SK-N-SH (cell line): ENCODE results near the gene LTBP1.

Experiments used
- CHD2 ChIP-seq: fragments of 150-350 bp; IDR thresholded peaks from 2 replicates; pipeline ENCODE4 v1.6.1; 2018; ENCODE audit warnings: low read length; ENCODE audit not compliant: partially characterized antibody
- CTCF ChIP-seq: fragments of 200-600 bp; sonication (generic); IDR thresholded peaks from 2 replicates; pipeline ENCODE4 v1.6.1; 2017; ENCODE audit warnings: antibody characterized with exemption, mild to moderate bottlenecking, moderate library complexity
- EZH2phosphoT487 ChIP-seq: fragments of 200-600 bp; sonication (generic); IDR thresholded peaks from 2 replicates; pipeline ENCODE4 v1.6.1; 2017; ENCODE audit warnings: low read depth, mixed run types, mild to moderate bottlenecking, antibody characterized with exemption, moderate library complexity, borderline replicate concordance
- FOXM1 ChIP-seq: IDR thresholded peaks from 2 replicates; pipeline ENCODE4 v1.4.0; 2012; ENCODE audit warnings: low read depth, mild to moderate bottlenecking
- MEF2A ChIP-seq: IDR thresholded peaks from 2 replicates; pipeline ENCODE4 v1.4.0; 2012; ENCODE audit warnings: low read depth, borderline replicate concordance
- MXI1 ChIP-seq: IDR thresholded peaks from 2 replicates; pipeline ENCODE4 v1.6.1; 2012; ENCODE audit warnings: mild to moderate bottlenecking, low read depth, low read length, improper control_type of control experiment
- RAD21 ChIP-seq: IDR thresholded peaks from 2 replicates; pipeline ENCODE4 v1.6.1; 2012; ENCODE audit warnings: mild to moderate bottlenecking, low read length
- RFX5 ChIP-seq: IDR thresholded peaks from 2 replicates; pipeline ENCODE4 v1.6.1; 2012; ENCODE audit warnings: mild to moderate bottlenecking, improper control_type of control experiment, low read length
- TF ChIP-seq, protein P1 (sequence below): fragments of 150-350 bp; IDR thresholded peaks from 2 replicates; pipeline ENCODE4 v1.6.1; 2017; ENCODE audit warnings: antibody characterized with exemption, low read length, low read depth, borderline replicate concordance
- TF ChIP-seq, protein P2 (sequence below): IDR thresholded peaks from 2 replicates; pipeline ENCODE4 v1.4.0; 2012; ENCODE audit warnings: low read depth

DNA sequence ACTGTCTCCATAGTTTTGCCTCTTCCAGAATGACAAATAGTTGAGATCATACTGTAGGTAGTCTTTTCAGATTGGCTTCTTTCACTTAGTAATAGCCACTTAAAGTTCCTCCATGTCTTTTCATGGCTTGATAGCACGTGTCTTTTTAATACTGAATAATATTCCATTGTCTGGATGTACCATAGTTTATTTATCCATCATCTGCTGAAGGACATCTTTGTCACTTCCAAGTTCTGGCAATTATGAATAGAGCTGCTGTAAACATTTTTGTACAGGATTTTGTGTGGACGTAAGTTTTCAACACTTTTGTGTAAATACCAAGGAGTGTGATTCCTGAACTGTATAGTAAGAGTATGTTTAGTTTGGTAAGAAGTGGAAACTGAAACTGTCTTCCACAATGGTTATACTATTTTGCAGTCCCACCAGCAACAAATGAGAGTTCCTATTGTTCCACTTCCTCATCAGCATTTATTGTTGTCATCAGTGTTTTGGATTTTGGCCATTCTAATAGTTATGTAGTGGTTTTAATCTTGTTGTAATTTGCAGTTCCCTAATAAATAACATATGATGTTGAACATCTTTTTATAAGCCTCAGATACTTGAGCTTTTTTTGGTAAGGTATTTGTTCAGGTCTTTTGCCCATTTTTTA lies 18.9 kb downstream of the LTBP1 start:
- TF ChIP-seq CHD2 (no peak), CTCF (no peak), RAD21 (no peak), FOXM1 (no peak), RFX5 (no peak), MEF2A (no peak), EZH2phosphoT487 (no peak), MXI1 (no peak)
- TF ChIP-seq, protein P1, sequence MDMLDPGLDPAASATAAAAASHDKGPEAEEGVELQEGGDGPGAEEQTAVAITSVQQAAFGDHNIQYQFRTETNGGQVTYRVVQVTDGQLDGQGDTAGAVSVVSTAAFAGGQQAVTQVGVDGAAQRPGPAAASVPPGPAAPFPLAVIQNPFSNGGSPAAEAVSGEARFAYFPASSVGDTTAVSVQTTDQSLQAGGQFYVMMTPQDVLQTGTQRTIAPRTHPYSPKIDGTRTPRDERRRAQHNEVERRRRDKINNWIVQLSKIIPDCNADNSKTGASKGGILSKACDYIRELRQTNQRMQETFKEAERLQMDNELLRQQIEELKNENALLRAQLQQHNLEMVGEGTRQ: no peak
- TF ChIP-seq, protein P2, sequence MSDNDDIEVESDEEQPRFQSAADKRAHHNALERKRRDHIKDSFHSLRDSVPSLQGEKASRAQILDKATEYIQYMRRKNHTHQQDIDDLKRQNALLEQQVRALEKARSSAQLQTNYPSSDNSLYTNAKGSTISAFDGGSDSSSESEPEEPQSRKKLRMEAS: no peak
